GM19467 (cell line): ENCODE data around the gene PDE12.
A peak's percentile ranks its signal among the peaks of the same experiment; 100 is the strongest.
"Not testable (repeated sequence)": the region's sequence is repeated elsewhere in the genome, so short reads cannot be mapped to it uniquely, and the experiment has no call there.

Experiments
- ATAC-seq: cut with Tn5 transposase; IDR thresholded peaks from one replicate; pipeline ENCODE4 v1.9.1; 2021; ENCODE audit warnings: mild to moderate bottlenecking, moderate library complexity; ENCODE audit not compliant: unreplicated experiment

The PDE12 gene

GRCh38 chr3:57583544-57583943, 27.5 kb downstream of the PDE12 start:
- ATAC-seq, result no peak

DNA sequence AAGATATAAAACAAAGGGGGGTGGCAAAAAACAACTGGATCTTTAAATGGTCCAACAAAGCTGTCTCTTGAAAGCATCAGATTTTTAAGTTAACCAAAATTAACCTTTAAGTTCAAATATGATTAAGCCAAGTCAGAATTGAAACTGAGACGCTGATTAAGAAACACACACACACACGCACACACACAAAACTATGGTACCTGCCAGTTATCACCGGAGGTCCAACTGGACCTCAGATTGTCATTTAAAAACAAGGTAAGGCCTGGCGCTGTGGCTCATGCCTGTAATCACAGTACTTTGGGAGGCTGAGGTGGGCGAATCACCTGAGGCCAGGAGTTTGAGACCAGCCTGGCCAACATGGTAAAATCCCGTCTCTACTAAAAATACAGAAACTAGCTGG, 30.7 kb downstream of the PDE12 start:
- no peak for ATAC-seq

GRCh38 chr3:57587905-57588304, 31.8 kb downstream of the PDE12 start:
- no peak for ATAC-seq

GRCh38 chr3:57592306-57592705, 36.2 kb downstream of the PDE12 start:
- no peak for ATAC-seq

- no peak for ATAC-seq
Measured at GRCh38 chr3:57594144-57594543, 38.1 kb downstream of the PDE12 start.

DNA sequence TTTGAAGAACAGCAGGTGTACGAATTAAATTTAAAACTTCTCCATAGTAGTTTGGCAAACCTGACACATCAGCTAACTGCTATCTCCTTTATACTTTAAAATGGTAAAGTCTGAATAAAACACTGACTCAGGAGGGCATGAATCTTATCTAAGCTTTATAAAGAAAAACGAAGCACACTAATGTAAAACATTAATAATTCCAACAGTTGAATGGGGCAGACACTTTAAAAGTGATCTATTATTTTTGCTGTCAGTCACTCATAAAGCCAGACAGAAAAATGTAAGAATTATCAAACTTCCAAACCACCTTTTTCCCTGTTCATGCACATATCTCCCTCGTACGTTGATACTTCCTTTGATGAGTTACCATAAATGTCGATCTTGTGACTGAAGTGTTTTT, 38.5 kb downstream of the PDE12 start:
- no peak for ATAC-seq

GRCh38 chr3:57596495-57597126, 40.5 kb downstream of the PDE12 start:
- no peak for ATAC-seq

- peak; percentile 93 for ATAC-seq
Measured at GRCh38 chr3:57597127-57597923, 41.3 kb downstream of the PDE12 start, which contains the start of gene ARF4. TSS of gene ARF4 (minus strand) at chr3:57597344. CDS start at chr3:57597140, 204 bp downstream.

DNA sequence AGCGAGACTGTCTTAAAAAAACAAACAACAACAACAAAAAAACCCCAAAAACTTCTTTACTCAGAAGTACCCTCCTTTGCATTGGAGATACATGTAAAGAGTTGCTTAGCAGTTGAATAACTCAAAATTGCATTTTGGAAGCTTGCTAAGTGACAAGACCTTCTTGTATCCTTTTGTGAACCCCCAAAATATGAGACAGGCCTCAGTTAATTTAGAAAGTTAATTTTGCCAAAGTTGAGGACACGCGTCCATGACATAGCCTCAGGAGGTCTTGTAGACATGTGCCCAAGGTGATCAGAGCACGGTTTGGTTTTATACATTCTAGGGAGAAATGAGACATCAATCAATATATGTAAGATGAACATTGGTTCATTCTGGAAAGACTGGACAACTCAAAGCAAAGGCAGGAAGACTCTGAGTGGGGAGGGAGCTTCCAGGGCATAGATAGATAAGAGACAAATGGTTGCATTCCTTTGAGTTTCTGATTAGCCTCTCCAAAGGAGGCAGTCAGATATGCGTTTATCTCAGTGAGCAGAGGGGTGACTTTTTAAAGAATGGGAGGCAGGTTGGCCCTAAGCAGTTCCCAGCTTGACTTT, 42.8 kb downstream of the PDE12 start:
- ATAC-seq, result no peak

- no peak for ATAC-seq
Measured at GRCh38 chr3:57600195-57600594, 44.1 kb downstream of the PDE12 start.

GRCh38 chr3:57604971-57605370, 48.9 kb downstream of the PDE12 start:
- ATAC-seq, result no peak

DNA sequence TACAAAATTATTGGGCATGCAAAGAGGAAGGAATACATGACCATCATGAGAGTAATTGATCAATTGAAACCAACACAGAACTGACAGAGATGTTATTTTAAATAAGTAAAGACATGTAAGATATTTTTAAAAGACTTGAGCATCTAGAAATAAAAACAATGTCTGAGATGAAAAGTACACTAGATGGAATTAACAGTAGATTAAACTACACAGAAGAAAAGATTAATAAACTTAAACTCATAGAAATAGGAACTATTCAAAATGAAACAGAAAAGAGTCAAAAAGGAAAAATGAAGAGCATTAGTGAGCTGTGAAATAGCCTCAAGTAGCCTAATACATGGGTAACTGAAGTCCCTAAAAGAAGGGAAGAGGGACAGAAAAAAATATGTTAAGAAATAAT, 49.6 kb downstream of the PDE12 start:
- ATAC-seq, result no peak

- not testable (repeated sequence) for ATAC-seq
Measured at GRCh38 chr3:57611870-57612269, 55.8 kb downstream of the PDE12 start.

DNA sequence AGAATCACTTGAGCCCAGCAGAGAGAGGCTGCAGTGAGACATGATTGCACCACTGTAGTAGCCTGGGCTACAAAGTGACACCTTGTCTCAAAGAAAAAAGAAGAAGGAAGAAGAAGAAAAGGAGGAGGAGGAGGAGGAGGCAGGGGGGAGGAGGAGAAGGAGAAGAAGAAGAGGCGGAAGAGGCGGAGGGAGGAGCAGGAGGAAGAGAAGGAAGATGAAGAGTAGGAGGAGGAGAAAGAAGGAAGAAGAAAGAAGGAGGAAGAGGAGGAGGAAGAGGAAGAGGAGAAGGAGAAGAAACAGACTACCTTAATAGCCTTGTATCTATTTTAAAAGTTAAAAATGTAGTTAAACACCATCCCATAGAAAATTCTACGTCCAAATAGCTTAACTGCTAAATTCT, 60.2 kb downstream of the PDE12 start:
- ATAC-seq, result no peak
